ENCODE measurements around the gene CLIP2.

Gene CLIP2

DNA sequence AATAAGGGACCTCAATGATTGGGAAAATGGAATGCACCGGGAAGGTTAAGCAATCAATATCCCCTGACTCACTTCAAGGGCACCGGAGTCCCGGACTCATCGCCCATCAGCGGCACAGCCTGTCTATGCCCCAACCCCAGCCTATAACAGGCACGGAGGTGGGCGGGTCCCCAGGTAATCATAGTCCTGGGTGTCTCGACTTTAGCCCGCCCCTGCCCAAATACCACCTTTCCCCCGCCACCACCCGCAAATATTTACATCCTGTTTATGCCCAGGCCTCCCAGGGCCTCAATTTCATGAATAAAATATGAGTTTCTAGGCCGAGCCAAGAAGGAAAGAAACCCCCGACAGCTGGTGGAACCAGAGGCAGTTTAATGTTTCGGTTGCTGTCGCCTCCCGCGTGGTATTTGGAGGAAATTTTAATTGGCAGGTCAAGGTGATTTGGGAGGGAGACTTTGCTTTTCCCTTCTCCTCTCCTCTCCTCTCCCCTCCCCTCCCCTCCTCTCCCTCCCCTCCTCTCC lies 19.4 kb upstream of the CLIP2 start:
- DNase-seq (ENCODE audit: extremely low read depth in 1 of 2, low read depth in 1 of 2): no peak

- DNase-seq (ENCODE audit: extremely low read depth in 1 of 2, low read depth in 1 of 2): no peak
Observed at GRCh38 chr7:74271742-74272141, 17.5 kb upstream of the CLIP2 start.

- no peak for DNase-seq (ENCODE audit: extremely low read depth in 1 of 2, low read depth in 1 of 2)
Observed at GRCh38 chr7:74272305-74273038, 16.7 kb upstream of the CLIP2 start.

DNA sequence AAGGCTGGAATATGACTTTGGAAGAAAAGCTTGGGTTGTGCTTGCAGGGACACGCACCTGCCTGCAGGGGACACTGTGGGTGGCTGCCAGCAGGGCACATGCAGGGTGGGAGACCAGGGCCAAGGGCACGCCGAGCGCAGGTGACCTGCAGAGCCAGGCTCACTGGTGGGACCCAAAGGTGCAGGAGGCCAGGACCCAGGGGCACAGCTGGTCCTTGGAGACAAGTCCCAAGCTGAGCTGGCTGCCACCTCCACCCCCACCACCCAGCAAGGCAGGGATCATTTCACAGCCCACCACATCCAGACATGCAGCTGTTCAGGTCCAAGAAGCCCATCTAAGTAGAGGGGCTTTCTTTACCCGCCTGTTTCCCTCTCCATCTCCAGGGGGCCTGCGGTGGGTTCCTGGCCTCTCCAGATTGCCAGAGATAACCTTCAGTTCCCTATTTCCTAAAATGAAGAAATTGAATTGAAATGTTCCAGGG lies 13.8 kb upstream of the CLIP2 start:
- DNase-seq (ENCODE audit: extremely low read depth in 1 of 2, low read depth in 1 of 2): no peak

GRCh38 chr7:74277636-74278035 lies 11.6 kb upstream of the CLIP2 start:
- DNase-seq (ENCODE audit: extremely low read depth in 1 of 2, low read depth in 1 of 2): no peak

DNA sequence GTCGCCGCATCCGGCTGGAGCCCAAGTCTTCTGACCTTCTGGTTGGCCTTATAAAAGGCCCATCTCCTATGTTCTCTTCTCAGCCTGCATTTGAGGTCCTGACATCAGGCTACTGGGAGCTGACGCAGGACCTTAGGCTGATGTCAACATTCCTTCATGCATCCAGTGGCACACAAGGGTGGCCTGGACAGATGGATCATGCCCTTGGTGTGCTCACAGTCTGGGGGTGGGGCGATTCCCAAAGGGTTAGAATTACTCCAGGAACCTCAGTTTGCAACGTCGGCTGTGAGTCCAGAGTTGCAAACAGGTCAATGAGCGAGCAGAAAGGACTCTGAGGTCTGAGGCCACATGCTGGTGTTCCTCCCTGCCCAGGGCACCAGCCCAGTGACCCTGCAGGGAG lies 8.2 kb upstream of the CLIP2 start:
- no peak for DNase-seq (ENCODE audit: extremely low read depth in 1 of 2, low read depth in 1 of 2)

DNA sequence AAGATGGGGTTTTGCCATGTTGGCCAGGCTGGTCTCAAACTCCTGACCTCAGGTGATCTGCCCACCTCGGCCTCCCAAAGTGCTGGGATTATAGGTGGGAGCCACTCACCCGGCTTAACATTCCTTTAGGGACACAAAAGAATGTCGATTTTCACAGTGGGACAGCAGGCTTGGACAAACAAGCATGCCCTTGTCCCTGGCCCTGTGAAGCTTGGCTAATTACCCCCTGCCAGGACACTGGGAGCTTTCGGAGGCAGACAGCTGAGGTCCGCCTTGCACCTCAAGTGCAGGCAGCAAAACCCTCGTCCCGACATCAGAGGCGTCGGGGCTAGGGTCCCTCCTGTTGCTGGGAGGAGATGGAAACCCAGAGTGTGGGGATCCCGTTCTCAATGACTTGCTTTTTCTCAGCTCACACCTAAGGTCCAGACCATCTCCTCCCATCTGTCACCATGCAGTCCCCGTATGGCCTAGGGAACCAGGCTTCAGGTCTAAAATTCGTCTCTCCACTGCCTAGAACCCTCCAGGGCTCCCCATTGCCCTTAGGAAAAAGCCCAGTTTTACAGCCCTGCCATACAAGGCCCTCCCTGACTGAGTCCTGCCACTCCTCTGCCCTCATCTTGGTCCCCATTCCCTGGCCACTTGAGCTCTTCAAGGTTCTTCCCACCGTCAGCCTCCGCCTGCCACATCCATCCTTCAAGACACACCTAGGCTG lies 6.3 kb upstream of the CLIP2 start:
- DNase-seq (ENCODE audit: extremely low read depth in 1 of 2, low read depth in 1 of 2): no peak

GRCh38 chr7:74283858-74284447 lies 5.3 kb upstream of the CLIP2 start:
- no peak for DNase-seq (ENCODE audit: extremely low read depth in 1 of 2, low read depth in 1 of 2)

DNA sequence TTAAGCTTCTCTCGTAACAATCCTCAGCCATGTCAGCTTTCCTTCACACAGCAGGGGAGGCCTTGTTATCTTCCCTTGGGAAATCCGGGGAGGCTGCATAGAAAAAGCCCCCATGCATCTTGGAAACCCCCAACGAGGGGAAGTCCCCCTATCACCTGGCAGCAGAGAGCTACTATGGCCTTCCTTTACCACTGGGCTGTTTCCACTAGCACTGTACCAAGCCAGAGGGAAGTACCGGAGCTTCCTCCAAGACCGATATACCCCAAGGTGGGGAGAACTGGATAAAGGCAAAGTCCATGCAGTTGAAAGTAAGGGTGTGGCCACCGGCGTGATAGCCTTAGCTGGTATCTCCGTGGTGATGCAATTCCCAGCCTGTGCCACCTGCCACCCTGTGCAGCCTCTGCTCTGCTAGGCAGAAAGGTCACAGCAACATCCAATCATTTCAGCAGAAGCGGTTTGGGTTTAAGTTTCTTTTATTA lies 4.4 kb upstream of the CLIP2 start:
- DNase-seq (ENCODE audit: extremely low read depth in 1 of 2, low read depth in 1 of 2): no peak

DNA sequence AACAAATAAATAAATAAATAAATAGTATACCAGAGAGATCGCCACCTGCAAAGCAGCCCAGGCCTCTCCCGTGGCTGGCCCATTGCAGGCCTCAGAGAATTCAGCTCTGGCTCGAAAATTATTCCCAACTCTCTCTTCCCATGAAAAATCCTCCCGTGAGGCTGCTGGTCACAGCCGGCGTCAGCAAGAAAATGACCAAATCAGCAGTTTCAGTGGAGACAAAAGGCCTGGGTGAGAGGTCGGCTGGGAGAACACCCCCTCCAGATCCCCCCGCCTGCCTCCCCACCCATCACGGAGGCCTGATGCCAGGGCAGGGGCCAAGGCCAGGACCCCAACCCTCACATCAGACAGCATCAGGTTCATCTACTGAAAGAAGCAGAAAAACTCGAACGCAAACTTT lies 3.1 kb upstream of the CLIP2 start:
- no peak for DNase-seq (ENCODE audit: extremely low read depth in 1 of 2, low read depth in 1 of 2)

- DNase-seq (ENCODE audit: extremely low read depth in 1 of 2, low read depth in 1 of 2): no peak
Observed at GRCh38 chr7:74287303-74288033, 1.7 kb upstream of the CLIP2 start.

DNA sequence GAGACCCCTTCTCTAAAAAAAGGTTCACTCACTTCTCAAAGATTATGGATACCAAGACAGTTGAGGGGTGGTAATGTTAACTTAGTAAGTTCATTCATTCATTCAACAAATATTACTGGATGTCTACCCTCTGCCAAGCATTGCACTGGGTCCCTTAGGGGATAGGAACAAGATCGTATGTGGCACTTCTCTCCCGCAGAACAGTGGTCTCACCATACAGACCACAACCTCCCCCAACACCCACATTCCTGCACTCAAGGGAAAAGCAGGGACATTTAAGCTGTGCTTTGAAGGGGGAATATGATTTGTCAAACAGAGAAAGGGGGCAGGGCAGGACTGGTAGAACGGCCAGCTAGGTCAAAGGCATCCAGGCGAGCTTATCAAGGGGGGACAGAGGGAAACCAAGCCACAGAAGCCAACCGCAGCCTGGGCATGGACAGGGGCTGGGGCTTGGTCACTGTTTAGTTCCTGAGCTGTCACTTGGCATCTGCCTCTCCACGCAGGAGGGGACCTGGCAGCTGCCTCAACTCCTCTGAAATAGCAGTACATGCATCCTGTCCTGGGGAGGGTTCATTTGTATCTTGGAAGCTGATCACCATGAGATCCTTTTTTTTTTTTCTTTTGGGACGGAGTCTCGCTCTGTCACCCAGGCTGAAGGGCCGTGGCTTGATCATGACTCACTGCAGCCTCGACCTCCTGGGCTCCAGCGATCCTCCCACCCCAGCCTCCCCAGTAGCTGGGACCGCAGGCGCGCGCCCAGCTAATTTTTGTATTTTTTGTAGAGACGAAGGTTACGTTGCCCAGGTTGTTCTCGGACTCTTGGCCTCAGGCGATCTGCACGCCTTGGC lies 949 bp upstream of the CLIP2 start:
- DNase-seq (ENCODE audit: extremely low read depth in 1 of 2, low read depth in 1 of 2): no peak

GRCh38 chr7:74289659-74290552 lies 699 bp downstream of the CLIP2 start:
- DNase-seq (ENCODE audit: extremely low read depth in 1 of 2, low read depth in 1 of 2): no peak

DNA sequence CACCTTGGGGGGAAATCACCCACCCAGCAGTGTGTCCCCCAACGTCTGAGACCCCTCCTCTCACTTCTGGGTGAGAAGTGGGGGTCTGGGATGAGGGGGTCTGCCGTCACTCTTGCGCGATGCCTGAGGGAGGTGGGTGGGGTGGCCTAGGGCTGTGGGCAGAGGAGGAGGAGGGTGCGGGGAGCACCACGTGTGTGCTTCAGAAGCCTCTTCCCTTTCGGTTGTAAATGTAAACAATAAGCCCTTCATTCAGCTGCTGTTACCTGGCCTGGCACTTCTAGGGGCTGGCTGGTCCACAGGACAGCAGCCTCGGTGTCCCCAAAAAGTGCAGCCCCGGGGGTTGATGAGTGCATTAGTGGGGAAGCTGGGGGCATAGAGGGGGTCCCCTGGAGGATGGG lies 1.3 kb downstream of the CLIP2 start:
- no peak for DNase-seq (ENCODE audit: extremely low read depth in 1 of 2, low read depth in 1 of 2)

DNA sequence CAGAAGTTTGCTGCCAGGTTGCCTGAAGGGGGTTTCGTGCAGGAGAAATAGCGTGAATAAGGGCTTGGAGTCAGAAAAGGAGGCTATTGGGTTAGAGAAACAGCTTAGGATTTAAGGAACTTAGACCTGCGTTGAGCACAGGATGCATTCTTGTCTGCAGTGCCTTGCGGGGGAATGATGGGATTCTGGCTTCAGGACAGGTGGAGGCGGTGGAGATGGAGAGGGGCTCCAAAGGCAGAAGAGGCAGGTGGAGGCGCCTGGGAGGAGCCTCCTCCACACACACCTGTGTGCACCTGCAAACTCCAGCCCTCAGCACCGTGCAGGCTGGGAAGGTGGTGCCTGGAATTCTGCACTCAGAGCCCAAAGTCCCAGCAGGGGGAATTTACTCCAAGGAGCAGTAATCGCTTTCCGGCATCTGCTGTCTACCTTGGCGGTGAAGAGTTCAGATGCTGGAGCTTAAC lies 1.8 kb downstream of the CLIP2 start:
- no peak for DNase-seq (ENCODE audit: extremely low read depth in 1 of 2, low read depth in 1 of 2)

DNA sequence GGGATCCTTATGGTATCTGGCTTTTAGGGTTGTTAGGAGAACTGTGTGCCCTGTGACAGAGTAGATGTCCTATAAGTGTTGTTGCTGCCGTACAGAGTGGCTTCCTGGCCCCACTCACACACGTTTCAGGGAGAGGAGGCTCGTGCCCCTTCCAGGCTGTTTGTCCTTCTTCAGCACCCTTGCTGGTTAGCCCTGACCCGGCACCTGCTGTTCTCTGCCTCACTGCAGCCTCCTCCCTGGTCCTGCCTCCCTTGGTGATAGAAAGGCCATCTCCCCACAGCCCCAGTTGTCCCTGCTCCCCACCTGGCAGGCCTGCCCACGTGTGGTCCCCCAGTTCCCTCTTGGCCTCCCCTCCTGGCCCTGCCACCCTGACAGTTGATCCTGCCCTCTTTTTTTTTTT lies 2.3 kb downstream of the CLIP2 start:
- no peak for DNase-seq (ENCODE audit: extremely low read depth in 1 of 2, low read depth in 1 of 2)

- no peak for DNase-seq (ENCODE audit: extremely low read depth in 1 of 2, low read depth in 1 of 2)
Observed at GRCh38 chr7:74292757-74293576, 3.8 kb downstream of the CLIP2 start.

DNA sequence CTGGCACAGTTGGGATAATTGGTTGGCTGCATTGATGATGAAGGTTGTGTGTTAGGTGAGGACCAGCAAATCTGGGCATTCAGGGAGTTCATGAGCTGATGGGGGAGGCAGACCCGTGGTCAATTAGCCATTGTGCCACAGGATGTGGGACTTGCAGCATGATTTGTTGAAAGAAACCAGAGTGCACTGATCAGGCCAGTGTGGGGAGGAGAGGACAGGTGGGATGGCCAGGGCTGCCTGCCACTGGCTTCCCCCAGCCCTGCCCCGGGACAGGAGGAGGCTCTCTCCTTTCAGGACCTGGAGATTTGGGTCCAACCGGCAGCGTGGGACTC lies 4.3 kb downstream of the CLIP2 start:
- no peak for DNase-seq (ENCODE audit: extremely low read depth in 1 of 2, low read depth in 1 of 2)
